Gastrocnemius medialis (tissue), 4 donors: ENCODE data around the gene PRM2. TPM values are rescaled to one million over a fixed set of nuclear protein-coding genes. Genes with fewer than 3 reads are reported as not detected.
A peak's percentile ranks its signal among the peaks of the same experiment; 100 is the strongest.

Experiments
- ATAC-seq, 2 donors: fragments of 150-250 bp; one replicate each; pipeline ENCODE4 v1.9.1; 2016
- DNase-seq, 2 donors: peaks; one replicate each; pipeline ENCODE4 v3.0.0-alpha.2; 2019
- H3K27ac ChIP-seq, 4 donors: fragments of 200-600 bp; sonication (generic); 1 replicate in 1 of 4; 2 replicates in 3 of 4; pipeline ENCODE4 v1.5.1; 2016 to 2018; ENCODE audit warnings: mild to moderate bottlenecking in 2 of 4, moderate library complexity in 1 of 4
- H3K27me3 ChIP-seq, 3 donors: fragments of 200-600 bp; sonication (generic) in 2 of 3; 1 replicate in 1 of 3; 2 replicates in 2 of 3; pipeline versions ENCODE4 v1.5.1 to v1.6.0; 2016 to 2019; ENCODE audit warnings: mild to moderate bottlenecking in 1 of 3, moderate library complexity in 1 of 3
- H3K36me3 ChIP-seq, 2 donors: fragments of 200-600 bp; sonication (generic) in 1 of 2; one replicate each; pipeline ENCODE4 v1.5.1; 2017 to 2018
- H3K4me1 ChIP-seq, 2 donors: fragments of 200-600 bp; sonication (generic) in 1 of 2; one replicate each; pipeline ENCODE4 v1.5.1; 2016 to 2017; ENCODE audit warnings: mild to moderate bottlenecking in 2 of 2
- H3K4me3 ChIP-seq, 4 donors: fragments of 200-600 bp; sonication (generic) in 3 of 4; 1 replicate in 1 of 4; 2 replicates in 3 of 4; pipeline ENCODE4 v1.5.1; 2016 to 2019; ENCODE audit warnings: mild to moderate bottlenecking in 2 of 4
- H3K9me3 ChIP-seq, 3 donors: fragments of 200-600 bp; sonication (generic) in 2 of 3; 1 replicate in 1 of 3; 2 replicates in 2 of 3; pipeline ENCODE4 v1.5.1; 2016 to 2019
- CTCF ChIP-seq, 5 experiments: fragments of 450-650 bp in 3 of 5; fragments of 200-600 bp in 2 of 5; sonication (generic) in 2 of 5; IDR thresholded peaks in 4 of 5; conservative IDR thresholded peaks in 1 of 5; 1 replicate in 4 of 5; 2 replicates in 1 of 5; pipeline ENCODE4 v1.5.1; 2016 to 2019; ENCODE audit warnings: antibody characterized with exemption in 5 of 5, mild to moderate bottlenecking in 3 of 5, moderate library complexity in 3 of 5
- POLR2A ChIP-seq, 2 donors: fragments of 450-650 bp; IDR thresholded peaks; one replicate each; pipeline ENCODE4 v1.6.1; 2017; ENCODE audit warnings: antibody characterized with exemption in 2 of 2, mild to moderate bottlenecking in 2 of 2, moderate library complexity in 2 of 2
- in situ Hi-C, 4 donors: fragments of 200-750 bp; cut with MboI; loops; one replicate each; pipeline versions ENCODE4 v1.15.0 to v1.8.0; 2017; ENCODE audit warnings: low sequenced_read_pairs in 4 of 4
- intact Hi-C: fragments of 100-400 bp; cut with DNase I; formaldehyde crosslinking; loops from one replicate; pipeline ENCODE4 v1.15.1; 2023; ENCODE audit warnings: low total_unique reads
- total RNA-seq, 4 donors: library from RNA; depleted of rRNA; stranded (reverse); fragments of >200 nt; gene quantifications; one replicate each; pipeline versions ENCODE4 v1.1.0 to v1.2.3, GENCODE V29; 2016

Gene PRM2
- total RNA-seq, 4 donors from 2014 or later = not detected

GRCh38 chr16:11245222-11245737 is 31.0 kb downstream of the PRM2 start:
- no peak overlapping the region for H3K27ac ChIP-seq
- H3K9me3 ChIP-seq = no peaks in the 10 kb centered on the region
- intact Hi-C loops = no loop called here
- no peak for ATAC-seq
- no peak overlapping the region for H3K4me3 ChIP-seq
- no peaks in the 10 kb centered on the region for H3K27me3 ChIP-seq
- no peak for TF ChIP-seq POLR2A (IDR thresholded peaks at IDR 0.05)
- no peak for TF ChIP-seq CTCF (IDR thresholded peaks at IDR 0.05 in 4 of 5, conservative IDR thresholded peaks at IDR 0.05 in 1 of 5)
- peaks cover 8% of the 10 kb centered on the region in 2 donors for H3K4me1 ChIP-seq
- in situ Hi-C loops = loop anchor here in 1 of 4 donors (25.0 kb wide), 1 partner anchor 108 kb away; no protein-coding TSS in a partner anchor
- no peaks in the 10 kb centered on the region for H3K36me3 ChIP-seq
- no peak for DNase-seq

- no peaks in the 10 kb centered on the region for H3K9me3 ChIP-seq
- intact Hi-C loops (no loop called here), in situ Hi-C loops (loop anchor here in 1 of 4 donors (25.0 kb wide), 1 partner anchor 105 kb away; no protein-coding TSS in a partner anchor)
- ATAC-seq = no peak
- H3K27ac ChIP-seq = no peak overlapping the region
- H3K4me3 ChIP-seq = no peak overlapping the region
- no peak for TF ChIP-seq POLR2A (IDR thresholded peaks at IDR 0.05)
- no peak for TF ChIP-seq CTCF (IDR thresholded peaks at IDR 0.05 in 4 of 5, conservative IDR thresholded peaks at IDR 0.05 in 1 of 5)
- H3K4me1 ChIP-seq = peaks cover 8 to 9% of the 10 kb centered on the region in 2 donors
- no peaks in the 10 kb centered on the region for H3K36me3 ChIP-seq
- no peaks in the 10 kb centered on the region for H3K27me3 ChIP-seq
- no peak for DNase-seq
These were observed 33.6 kb downstream of the PRM2 start for GRCh38 chr16:11242658-11243057.

- Histone ChIP-seq H3K27me3 (no peaks in the 10 kb centered on the region), H3K4me3 (no peak overlapping the region), H3K27ac (peak overlapping the region in 3 of 4 donors; percentile 68 to 80 (median 73)), H3K36me3 (no peaks in the 10 kb centered on the region), H3K4me1 (peaks cover 8 to 9% of the 10 kb centered on the region in 2 donors), H3K9me3 (no peaks in the 10 kb centered on the region)
- intact Hi-C loops (no loop called here), in situ Hi-C loops (loop anchor here in 1 of 4 donors (25.0 kb wide), 1 partner anchor 104 kb away; no protein-coding TSS in a partner anchor)
- TF ChIP-seq POLR2A (IDR thresholded peaks at IDR 0.05) (no peak), CTCF (IDR thresholded peaks at IDR 0.05 in 4 of 5, conservative IDR thresholded peaks at IDR 0.05 in 1 of 5) (no peak)
- ATAC-seq (no peak), DNase-seq (no peak)
These were observed 34.6 kb downstream of the PRM2 start for GRCh38 chr16:11241480-11242204.

GRCh38 chr16:11240636-11241473 is 35.4 kb downstream of the PRM2 start:
- in situ Hi-C loops (loop anchor here in 1 of 4 donors (25.0 kb wide), 1 partner anchor 104 kb away; no protein-coding TSS in a partner anchor), intact Hi-C loops (no loop called here)
- Histone ChIP-seq H3K4me3 (peak overlapping the region in 3 of 4 donors; percentile 18 to 27 (median 20)), H3K27ac (peak overlapping the region; percentile 68 to 80 (median 76)), H3K27me3 (no peaks in the 10 kb centered on the region), H3K9me3 (no peaks in the 10 kb centered on the region), H3K36me3 (no peaks in the 10 kb centered on the region), H3K4me1 (peaks cover 8 to 9% of the 10 kb centered on the region in 2 donors)
- TF ChIP-seq POLR2A (IDR thresholded peaks at IDR 0.05) = no peak
- no peak for TF ChIP-seq CTCF (IDR thresholded peaks at IDR 0.05 in 4 of 5, conservative IDR thresholded peaks at IDR 0.05 in 1 of 5)
- DNase-seq (peak; percentile 41 to 72), ATAC-seq (peak; percentile 82 to 96)
